22Rv1 (cell line): ENCODE results near the gene TMED4.

Experiments
- ZFX ChIP-seq: fragments of 450-650 bp; IDR thresholded peaks from 2 replicates; pipeline ENCODE4 v1.6.1; 2017; ENCODE audit warnings: antibody characterized with exemption, borderline replicate concordance
- TF ChIP-seq, protein P1 (sequence below): fragments of 450-650 bp; IDR thresholded peaks from 2 replicates; pipeline ENCODE4 v1.5.1; 2017; ENCODE audit warnings: mild to moderate bottlenecking

DNA sequence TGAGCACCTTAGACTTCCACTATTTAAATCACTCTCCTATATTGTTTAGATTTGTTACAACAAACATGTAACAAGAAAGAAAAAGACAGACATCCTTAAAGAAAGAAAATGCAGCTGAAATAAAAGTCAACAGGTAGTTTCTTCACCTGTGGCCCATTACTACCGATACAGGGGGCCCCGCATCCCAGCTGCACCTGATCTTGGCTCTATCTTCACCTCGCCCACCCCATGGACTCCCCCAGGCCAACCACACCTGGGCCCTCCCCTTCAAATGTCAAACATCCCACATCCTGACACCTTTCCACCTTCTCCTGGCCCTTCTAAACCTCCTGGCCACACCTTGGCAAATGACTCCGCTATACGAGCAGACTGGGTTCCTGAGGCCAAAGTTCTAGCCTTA lies 15.4 kb downstream of the TMED4 start:
- TF ChIP-seq, protein P1, sequence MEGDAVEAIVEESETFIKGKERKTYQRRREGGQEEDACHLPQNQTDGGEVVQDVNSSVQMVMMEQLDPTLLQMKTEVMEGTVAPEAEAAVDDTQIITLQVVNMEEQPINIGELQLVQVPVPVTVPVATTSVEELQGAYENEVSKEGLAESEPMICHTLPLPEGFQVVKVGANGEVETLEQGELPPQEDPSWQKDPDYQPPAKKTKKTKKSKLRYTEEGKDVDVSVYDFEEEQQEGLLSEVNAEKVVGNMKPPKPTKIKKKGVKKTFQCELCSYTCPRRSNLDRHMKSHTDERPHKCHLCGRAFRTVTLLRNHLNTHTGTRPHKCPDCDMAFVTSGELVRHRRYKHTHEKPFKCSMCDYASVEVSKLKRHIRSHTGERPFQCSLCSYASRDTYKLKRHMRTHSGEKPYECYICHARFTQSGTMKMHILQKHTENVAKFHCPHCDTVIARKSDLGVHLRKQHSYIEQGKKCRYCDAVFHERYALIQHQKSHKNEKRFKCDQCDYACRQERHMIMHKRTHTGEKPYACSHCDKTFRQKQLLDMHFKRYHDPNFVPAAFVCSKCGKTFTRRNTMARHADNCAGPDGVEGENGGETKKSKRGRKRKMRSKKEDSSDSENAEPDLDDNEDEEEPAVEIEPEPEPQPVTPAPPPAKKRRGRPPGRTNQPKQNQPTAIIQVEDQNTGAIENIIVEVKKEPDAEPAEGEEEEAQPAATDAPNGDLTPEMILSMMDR, result no peak
- no peak for TF ChIP-seq ZFX
